ENCODE measurements around the gene RGPD4.

DNA sequence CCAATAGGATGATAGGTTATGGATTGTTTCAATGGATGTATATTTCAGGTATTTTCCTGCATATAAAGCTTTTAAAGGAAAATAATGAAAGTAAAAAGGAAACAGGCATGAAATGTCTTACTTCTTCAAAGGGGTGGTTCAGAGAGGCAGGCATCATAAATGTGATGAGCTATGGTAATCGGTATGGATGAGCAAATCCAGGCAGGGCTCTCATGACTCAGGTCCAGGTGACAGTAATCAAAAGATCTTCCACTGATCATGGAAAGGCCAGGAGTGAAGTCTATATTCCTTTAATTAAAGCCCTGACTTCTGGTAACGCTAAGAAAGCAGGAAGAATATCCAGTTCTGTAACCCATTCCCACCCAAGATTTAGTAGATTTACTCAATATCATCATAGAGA is 48.7 kb upstream of the RGPD4 start:
- TF ChIP-seq, protein P1, sequence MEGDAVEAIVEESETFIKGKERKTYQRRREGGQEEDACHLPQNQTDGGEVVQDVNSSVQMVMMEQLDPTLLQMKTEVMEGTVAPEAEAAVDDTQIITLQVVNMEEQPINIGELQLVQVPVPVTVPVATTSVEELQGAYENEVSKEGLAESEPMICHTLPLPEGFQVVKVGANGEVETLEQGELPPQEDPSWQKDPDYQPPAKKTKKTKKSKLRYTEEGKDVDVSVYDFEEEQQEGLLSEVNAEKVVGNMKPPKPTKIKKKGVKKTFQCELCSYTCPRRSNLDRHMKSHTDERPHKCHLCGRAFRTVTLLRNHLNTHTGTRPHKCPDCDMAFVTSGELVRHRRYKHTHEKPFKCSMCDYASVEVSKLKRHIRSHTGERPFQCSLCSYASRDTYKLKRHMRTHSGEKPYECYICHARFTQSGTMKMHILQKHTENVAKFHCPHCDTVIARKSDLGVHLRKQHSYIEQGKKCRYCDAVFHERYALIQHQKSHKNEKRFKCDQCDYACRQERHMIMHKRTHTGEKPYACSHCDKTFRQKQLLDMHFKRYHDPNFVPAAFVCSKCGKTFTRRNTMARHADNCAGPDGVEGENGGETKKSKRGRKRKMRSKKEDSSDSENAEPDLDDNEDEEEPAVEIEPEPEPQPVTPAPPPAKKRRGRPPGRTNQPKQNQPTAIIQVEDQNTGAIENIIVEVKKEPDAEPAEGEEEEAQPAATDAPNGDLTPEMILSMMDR (CRISPR knock-in tag; IDR thresholded peaks at IDR 0.05): no peak
- TF ChIP-seq, protein P2, sequence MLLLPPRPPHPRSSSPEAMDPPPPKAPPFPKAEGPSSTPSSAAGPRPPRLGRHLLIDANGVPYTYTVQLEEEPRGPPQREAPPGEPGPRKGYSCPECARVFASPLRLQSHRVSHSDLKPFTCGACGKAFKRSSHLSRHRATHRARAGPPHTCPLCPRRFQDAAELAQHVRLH (CRISPR knock-in tag; IDR thresholded peaks at IDR 0.05; ENCODE audit: borderline replicate concordance, low read depth): no peak
- TF ChIP-seq ZNF264 (CRISPR knock-in tag; IDR thresholded peaks at IDR 0.05) (no peak), MEF2D (CRISPR knock-in tag; IDR thresholded peaks at IDR 0.05) (no peak), SALL2 (CRISPR knock-in tag; IDR thresholded peaks at IDR 0.05) (no peak), ZNF10 (CRISPR knock-in tag; IDR thresholded peaks at IDR 0.05; ENCODE audit: borderline replicate concordance, low read depth) (no peak), MEIS2 (CRISPR knock-in tag; IDR thresholded peaks at IDR 0.05) (no peak), JUNB (CRISPR knock-in tag; IDR thresholded peaks at IDR 0.05; ENCODE audit: borderline replicate concordance) (no peak), POLR2A (IDR thresholded peaks at IDR 0.05; ENCODE audit: insufficient read depth in 1 of 2, low read depth in 2 of 2, low read length in 2 of 2) (no peak)
- TF ChIP-seq, protein P3, sequence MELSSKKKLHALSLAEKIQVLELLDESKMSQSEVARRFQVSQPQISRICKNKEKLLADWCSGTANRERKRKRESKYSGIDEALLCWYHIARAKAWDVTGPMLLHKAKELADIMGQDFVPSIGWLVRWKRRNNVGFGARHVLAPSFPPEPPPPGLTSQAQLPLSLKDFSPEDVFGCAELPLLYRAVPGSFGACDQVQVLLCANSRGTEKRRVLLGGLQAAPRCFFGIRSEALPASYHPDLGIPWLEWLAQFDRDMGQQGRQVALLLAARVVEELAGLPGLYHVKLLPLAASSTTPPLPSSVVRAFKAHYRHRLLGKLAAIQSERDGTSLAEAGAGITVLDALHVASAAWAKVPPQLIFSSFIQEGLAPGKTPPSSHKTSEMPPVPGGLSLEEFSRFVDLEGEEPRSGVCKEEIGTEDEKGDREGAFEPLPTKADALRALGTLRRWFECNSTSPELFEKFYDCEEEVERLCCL (CRISPR knock-in tag; IDR thresholded peaks at IDR 0.05; ENCODE audit: borderline replicate concordance): no peak
